ENCODE measurements around the gene UBL7.

Gene UBL7

GRCh38 chr15:74408385-74408784 is 52.6 kb downstream of the UBL7 start:
- no peak for DNase-seq (ENCODE audit: low read depth in 2 of 2)

- DNase-seq (ENCODE audit: low read depth in 2 of 2): no peak
Measured at GRCh38 chr15:74406992-74407705, 53.8 kb downstream of the UBL7 start.

DNA sequence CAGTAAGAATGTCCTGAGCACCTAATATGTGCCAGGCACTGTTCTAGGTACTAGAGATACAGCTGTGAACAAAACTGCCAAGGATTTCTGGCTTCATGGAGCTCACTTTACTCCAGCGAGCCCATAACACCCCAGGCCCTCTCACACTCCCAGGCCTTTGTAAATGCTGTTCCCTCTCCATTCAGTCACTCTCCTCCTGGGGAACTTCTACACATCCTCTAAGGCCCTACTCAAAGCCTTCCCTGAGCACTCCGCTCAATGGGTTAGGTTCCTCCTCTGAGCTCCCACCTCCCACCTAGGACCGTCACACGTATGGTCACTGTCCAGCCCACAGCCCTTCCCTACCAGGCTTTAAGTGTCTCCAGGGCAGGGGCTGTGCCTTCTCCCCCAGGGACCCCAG is 54.4 kb downstream of the UBL7 start:
- no peak for DNase-seq (ENCODE audit: low read depth in 2 of 2)

GRCh38 chr15:74405823-74406222 is 55.1 kb downstream of the UBL7 start:
- DNase-seq (ENCODE audit: low read depth in 2 of 2): no peak

DNA sequence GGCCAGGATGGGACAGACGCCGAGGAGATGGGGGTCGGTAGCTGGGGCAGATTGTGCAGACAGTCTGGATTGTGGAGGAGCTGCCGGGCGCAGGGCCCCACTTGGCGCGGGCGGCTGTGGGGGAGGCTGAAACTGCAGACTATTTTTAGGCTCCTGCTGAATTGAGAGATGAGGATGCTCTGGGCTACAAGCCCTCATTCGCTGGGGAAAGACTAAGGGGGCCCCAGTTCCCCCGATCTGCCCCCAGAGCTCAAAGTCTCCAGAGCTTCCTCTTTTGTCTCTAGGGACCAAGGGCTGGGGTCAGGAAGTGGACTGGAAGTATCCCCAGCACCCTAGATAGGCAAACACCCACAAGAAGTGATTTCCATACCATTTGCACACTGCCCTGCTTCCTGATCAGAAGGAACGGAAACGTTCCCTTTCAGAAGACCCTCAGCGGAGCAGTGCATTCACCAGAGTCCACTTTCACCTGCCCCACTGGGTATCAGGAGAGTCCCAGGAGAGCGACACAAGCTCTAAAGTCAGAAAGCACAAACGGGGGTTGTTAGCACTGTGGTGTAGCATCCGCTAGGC is 56.9 kb downstream of the UBL7 start:
- no peak for DNase-seq (ENCODE audit: low read depth in 2 of 2)

DNA sequence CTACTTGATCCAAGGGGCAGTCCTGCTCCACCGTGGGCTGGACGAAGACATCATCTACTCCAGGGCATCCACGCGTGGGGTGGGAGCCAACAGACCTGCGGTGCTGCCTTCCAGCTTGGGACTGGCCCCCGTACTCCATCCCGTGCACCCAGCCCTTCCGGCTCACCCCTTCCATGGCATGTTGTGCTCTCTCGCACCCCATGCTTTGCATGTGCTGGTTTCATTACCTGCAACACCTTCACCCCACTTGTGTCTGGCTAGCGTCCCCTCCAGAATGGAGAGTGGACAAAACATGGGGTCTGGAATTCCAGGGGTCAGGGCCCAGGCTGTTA is 57.4 kb downstream of the UBL7 start:
- DNase-seq (ENCODE audit: low read depth in 2 of 2): no peak

- DNase-seq (ENCODE audit: low read depth in 2 of 2): peak; percentile 69 to 78
Measured at GRCh38 chr15:74402873-74403587, 57.9 kb downstream of the UBL7 start.

DNA sequence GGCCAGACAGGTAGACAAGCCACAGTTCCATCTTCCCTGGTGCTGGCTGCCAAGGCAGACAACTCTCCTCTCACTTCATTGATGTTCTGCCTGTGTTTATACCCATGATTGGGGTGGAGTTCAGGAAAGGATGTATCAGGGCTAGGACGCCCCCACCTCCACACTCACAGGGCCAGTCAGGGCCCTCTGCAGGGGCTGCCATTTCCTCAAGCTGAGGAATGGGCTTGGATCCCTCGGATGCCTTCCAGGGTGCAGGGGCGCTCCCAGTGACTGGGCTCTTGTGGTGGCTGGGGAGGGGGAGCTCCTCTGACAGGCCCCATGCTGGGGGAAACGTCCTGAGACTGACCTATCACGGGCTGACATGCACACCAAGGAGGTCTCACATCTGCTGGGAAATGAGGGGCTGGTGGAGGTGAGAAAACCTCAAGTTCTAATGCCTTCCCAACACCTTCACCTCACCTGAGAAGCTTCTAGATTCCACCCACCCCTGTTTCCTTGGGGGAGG is 58.6 kb downstream of the UBL7 start:
- no peak for DNase-seq (ENCODE audit: low read depth in 2 of 2)

DNA sequence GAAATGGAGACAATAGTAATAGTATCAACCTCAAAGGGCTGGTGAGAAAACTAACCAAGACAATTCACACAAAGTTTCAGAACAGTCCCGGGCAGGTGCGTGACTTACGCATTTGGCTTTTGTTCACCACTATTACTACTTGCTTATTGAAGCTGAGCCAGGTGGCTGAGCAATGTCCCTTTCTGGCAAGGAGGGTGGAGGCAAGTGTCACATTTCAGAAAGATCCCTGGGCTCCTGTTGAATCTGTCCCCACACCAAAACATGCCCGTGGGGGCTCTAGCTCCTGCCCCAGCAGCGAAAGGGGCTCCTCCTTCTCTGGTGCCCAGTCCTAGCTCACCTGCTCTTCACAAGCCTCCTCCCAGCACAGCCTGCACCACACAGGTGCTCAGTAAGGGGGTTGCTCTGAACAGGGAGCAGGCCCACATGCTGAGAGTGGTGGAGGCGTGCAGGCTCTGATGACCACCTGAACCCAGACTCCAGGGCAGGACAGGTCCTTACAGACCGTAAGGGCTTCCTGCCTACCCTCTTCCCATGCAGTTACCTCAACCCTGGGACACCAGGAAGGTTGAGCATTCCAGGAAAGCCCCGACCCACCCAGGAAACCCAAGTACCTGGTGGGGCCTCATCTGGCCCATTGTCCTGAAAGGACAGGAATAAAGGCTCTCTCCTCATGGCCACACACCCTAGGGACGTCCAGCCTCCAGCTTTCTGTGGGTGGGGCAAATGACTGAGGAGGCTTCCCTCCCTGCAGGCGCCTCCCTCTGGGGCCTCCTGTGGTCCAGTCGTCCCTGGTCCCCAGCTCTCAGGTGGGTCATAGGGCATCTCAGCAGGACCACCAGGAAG is 59.8 kb downstream of the UBL7 start:
- DNase-seq (ENCODE audit: low read depth in 2 of 2): no peak

- peak in 1 of 2 donors; percentile 47 for DNase-seq (ENCODE audit: low read depth in 2 of 2)
Measured at GRCh38 chr15:74400313-74400860, 60.6 kb downstream of the UBL7 start.

DNA sequence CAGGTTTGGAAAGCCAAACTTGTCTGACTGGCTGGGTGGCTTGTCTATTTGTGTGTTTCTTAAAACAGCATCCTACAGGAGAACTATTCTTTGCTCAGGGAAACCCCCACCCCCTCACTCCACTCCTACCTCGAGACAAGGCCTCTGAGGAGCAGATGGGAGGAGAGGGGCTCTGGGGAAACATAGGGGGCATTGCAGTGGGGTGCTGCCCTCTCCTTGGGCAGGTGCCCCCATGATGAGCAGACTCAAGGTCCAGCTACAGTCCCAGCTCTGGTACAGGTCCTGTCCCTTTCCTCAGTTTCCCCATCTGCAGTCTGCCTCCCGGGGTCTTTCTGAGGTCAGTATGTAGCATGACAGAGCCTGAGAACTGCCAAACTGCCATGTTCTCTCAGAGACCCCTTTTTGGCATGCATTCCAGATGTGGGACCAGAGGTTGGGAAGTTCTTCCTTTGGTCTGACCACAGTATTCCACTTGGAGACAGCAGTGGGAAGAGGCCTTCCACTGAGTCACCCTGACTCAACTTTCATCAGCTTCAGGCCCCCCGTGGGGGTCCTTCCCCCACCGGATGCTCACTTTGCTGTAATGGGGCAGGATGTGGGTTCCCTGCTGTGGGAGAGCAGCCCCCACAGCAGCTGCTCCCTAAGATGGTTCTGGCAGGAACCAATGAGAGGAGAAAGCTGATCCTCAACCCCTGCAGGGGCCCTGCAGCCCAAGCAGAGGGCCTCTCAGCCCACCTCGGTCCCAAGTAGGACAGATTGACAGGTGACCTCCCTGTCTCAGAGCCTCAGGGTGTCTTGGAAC is 61.2 kb downstream of the UBL7 start:
- DNase-seq (ENCODE audit: low read depth in 2 of 2): peak; percentile 53 to 62

DNA sequence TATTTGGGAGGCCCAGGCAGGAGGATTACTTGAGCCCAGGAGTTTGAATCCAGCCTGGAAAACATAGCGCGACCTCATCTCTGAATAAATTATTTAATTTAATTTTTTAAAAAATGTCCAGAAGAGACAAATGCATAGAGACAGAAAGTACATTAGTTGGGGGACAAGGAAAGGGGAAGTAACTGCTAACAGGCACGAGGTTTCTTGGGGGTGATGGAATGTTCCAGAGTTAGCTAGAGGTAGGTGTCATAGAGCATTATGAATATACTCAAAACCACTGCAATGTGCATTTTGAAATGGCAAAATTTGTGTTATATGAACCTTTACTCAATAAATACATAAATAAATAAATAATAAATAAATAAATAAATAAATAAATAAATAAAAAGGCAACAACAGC is 61.9 kb downstream of the UBL7 start:
- DNase-seq (ENCODE audit: low read depth in 2 of 2): no peak

- no peak for DNase-seq (ENCODE audit: low read depth in 2 of 2)
Measured at GRCh38 chr15:74398183-74398582, 62.8 kb downstream of the UBL7 start.

DNA sequence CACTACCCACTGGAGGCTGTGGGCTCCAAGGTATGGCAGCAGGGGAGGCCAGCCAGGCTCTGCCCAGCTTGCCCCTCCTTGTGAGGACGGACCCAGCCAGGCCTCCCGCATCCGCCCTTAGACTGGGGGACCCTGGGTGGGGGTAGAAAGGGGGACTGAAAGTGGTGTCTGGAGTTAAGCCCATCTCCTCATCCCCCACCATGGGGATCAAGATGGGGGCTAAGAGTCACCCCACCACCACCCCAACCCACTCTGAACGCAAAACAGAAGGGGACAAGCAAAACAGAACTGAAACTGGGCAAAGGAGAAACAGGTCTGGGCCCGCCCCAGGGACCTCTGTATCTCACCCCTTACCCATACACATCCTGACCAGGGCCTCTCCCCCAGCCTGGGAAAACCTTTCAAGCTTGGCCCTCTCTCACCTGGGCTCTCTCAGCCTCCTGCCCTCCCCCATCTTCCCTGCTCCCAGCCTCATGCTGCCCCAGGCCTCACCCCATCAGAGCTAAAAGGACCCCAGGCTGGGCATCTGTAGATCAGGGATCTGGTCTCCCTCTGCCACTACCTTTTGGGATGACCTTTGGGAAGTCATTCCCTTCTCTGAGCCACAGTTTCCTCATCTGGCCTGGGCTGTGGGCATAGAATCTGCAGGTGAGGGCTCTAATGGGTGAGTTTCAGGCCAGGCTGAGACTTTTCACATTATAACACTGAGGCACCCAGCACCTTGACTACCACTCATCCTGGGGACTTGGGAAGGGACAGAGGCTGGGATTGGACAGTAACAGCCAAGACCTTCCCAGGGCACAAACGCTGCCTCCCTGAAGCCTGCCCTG is 63.5 kb downstream of the UBL7 start:
- DNase-seq (ENCODE audit: low read depth in 2 of 2): no peak

DNA sequence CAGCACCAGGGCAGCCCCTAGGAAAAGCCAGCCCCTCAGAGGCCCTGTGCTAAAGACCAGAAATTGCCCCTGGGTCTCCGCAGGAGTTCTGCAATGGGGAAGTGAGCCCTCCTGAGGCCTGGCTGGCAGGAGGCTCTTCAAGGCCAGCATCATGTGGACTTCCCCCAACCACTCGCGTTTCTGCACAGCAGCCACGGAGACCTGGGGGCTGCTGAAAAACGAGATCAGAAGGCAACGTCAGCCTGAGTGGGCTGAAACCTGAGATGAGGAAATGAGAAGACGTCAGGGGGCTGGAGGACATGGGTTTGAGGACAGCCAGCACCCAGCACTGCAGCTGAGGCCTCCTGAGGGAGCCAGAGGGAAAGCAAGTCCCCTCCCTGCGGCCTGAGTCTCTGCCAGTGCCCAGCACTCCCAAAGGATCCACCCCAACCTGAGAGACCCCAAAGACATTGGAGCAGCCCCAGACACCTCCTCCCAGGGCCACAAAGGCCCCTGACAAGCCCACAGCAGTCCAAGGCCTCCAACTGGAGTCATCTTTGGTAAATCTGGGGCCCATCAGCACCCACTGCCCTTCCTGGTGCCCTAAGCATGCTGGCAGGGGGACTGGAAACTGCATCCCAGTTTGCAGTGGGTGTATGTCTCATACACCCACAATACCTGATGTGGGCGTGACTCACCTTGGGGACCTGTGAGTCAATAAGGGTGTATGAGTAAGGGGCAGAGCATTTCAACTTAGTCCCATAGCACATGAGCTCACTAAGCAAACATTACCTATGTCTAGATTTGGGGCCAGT is 64.3 kb downstream of the UBL7 start:
- DNase-seq (ENCODE audit: low read depth in 2 of 2): peak; percentile 55 to 72

GRCh38 chr15:74396146-74396438 is 64.9 kb downstream of the UBL7 start:
- no peak for DNase-seq (ENCODE audit: low read depth in 2 of 2)

Data from stimulated activated CD8-positive, alpha-beta memory T cell treated with anti-CD3 and anti-CD28 coated beads, Interleukin-15, amount 100 ng/mL, for 4 hours (primary cell).